ENCODE data around the gene MAMDC4.

MAMDC4 gene

DNA sequence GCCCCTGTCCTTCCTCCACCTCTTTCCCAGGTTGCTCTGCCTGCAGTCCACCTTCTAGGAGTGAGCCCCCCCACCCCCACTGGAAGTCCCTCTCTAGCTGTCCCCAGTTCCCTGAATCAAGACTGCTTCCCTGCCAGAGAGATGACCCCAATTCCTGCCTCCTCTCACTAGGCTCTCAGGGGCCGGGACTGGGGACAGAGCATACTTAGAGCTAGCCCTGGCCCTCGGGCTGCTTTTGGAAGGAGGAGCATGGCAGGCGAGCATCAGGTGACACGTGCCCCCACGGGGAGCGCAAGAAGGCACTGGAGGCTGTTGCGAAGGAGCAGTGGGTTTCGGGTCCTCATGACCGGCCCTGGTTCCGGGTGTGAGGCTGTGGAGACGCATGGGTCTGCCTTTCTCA lies 43.9 kb downstream of the MAMDC4 start:
- DNase-seq, result no peak

DNA sequence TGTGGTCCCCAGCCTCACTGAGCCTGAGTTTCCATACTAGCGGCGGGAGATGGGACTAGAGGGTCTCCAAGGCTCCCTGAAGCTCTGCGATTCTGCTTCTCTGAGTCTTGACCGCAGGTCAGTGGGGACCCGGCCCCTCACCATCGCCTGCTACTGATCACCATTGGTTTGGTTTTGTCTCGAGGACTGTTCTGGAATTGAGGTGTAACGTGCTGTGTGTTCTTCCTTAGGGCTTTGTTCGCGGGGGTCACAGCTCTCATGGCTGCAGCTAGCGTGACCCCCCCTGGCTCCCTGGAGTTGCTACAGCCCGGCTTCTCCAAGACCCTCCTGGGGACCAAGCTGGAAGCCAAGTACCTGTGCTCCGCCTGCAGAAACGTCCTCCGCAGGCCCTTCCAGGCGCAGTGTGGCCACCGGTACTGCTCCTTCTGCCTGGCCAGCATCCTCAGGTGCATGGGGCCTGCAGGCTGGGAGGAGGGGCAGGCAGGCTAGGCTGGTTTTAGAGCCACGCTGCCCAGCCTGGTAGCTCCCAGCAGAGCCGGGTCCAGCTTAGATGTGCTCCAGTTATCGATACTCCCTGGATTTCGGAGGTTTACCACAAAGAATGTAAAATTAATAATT lies 46.4 kb downstream of the MAMDC4 start:
- no peak for DNase-seq

DNA sequence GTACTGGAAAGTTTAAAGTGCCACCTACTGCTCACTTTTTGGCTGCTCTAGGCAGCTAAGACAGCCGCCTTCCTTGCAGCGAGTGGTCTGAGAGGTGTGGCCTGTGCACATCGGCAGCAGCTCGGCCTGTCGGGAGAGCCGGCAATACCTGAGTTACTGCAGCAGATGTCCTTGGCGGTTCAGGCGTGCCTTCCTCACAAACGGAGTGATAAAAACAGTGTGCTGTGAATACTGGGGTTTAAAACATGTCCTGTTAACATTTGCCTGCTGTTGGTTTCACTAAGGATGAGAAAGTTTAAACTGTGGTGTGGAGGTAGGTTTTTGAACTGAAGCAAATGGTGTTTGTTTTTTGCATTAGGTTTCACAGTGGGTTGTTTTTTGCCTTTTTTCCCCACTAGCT lies 47.0 kb downstream of the MAMDC4 start:
- DNase-seq, result no peak

DNA sequence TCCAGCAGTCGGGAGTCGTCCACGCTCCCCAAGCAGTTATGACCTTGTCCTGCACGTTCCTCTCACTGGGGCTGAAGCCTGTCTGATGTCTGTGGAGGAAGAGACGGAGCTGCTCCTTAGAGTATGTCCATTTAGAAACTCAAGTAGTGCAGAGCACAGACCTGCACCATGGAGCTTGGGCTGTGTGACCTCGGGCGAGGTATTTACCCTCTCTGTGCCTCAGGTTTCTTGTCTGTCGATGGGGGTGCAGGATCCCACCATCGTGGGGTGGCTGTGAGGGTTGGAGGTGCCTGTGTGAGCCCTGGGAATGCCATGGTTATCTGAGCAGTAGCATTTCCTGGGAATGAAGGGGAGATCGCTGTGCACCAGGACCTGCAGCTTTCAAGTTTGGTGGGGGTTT lies 48.4 kb downstream of the MAMDC4 start:
- DNase-seq, result no peak

DNA sequence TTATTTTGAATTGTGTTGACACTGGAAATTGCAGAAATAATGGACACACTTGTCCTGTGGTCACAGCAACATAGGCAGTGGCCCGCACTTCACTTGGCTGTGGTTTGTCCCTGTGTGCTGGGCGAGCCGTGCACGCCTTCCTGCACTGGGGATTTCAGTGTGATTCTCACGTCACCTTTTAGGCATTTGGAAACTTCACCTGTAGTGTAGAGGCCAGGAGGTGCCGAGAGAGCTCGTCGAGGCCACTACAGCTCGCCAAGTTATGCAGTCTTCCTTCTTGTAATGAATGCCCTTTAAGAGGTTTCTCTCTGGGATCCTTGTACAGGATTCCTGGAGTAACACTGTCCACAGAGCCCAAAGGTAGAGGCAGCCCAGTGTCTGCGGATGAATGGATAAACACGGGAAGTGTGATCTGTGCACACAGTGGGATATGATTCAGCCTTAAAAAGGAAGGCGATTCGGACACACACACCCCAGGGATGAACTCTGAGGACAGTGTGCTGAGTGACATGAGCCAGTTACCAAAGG lies 48.9 kb downstream of the MAMDC4 start:
- DNase-seq, result no peak

DNA sequence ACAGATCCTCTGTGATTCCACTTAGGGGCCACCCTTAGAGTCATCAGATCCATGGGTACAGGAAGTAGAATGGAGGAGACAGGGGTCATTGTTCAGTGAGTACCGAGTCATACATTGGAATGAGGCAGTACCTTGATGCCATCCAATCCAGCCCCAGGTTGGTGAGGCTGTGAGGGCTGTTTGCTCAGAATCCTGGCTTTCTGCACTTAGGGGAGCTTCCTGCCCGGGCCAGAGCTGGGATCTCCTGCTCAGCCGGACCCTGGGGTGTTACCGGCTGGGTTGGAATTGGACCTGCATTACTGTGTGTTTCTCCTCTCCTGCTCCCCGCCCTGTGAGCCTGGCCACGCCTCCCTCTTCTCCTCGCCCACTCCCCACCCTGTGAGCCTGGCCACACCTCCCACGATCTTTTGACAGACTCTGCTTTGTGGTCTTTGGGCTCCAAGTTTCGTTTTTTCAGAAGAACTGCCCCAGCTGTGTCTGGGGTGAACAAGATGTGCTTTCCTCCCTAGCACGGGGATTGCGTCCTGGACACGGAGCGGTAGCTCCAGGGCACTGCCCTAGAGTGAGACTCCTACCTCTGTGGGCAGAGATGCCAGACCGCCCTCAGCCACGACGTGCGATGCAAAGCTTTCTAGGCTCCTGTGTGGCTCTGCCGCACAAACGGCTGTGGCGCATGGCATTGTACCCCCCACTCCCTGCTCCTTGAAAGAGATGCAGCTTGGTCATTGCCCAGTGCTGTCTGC lies 49.5 kb downstream of the MAMDC4 start:
- DNase-seq, result peak; percentile 65

DNA sequence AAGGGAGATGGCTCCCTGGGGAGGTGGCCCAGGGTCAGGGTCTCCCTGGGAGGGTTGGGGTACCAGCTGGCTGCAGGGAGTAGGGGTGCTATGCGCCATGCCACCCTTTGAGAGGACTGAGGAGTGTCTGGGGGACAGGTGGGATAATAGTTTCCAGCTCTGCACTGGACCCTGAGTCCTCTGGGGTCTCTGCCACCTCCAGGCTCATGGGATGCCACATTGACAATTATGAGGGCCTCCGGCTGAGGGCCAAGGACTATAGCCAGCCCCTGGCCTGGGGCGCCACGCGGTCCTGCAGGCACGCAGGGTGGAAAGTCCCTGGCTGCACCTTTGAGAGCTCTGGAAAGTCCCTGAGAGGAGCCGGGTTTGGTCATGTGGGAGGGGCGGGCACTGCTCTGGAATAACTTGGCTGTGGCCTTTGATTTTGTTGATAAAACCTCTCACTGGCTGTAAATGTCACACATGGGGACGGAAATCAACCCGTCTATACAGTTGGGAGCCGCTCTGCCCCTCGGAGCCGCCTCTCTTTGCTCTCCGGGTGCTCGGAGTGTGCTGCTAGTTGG lies 50.2 kb downstream of the MAMDC4 start:
- DNase-seq, result peak; percentile 62

DNA sequence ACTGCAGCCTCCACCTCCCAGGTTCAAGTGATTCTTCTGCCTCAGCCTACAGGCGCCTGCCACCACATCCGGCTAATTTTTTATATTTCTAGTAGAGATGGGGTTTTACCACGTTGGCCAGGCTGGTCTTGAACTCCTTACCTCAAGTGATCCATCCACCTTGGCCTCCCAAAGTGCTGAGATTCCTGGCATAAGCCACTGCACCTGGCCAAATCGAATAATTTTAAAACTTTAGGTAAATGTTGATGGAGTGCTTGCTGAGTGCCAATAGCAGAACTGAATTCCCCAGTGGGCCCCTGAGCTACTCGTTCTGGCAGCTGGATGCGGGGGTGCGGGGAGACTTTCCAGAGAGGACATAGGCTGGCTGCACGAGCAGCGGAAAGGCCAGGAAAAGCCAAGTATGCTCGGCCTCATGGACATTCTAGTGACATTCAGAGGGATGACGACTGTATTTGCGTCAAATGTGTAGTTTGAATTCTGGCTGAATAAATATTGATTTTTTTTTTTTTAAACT lies 51.0 kb downstream of the MAMDC4 start:
- DNase-seq, result no peak

DNA sequence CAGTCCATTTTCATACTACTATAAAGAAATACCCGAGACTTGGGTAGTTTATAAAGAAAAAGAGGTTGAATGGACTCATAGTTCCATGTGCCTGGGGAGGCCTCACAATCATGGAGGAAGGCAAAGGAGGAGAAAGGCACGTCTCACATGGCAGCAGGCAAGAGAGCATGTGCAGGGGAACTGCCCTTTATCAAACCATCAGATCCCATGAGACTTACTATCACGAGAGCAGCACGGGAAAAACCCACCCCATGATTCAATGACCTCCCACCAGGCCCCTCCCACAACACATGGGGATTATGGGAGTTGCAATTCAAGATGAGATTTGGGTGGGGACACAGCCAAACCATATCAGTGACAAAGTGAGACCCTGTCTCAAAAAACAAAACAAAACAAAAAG lies 54.1 kb downstream of the MAMDC4 start:
- no peak for DNase-seq

DNA sequence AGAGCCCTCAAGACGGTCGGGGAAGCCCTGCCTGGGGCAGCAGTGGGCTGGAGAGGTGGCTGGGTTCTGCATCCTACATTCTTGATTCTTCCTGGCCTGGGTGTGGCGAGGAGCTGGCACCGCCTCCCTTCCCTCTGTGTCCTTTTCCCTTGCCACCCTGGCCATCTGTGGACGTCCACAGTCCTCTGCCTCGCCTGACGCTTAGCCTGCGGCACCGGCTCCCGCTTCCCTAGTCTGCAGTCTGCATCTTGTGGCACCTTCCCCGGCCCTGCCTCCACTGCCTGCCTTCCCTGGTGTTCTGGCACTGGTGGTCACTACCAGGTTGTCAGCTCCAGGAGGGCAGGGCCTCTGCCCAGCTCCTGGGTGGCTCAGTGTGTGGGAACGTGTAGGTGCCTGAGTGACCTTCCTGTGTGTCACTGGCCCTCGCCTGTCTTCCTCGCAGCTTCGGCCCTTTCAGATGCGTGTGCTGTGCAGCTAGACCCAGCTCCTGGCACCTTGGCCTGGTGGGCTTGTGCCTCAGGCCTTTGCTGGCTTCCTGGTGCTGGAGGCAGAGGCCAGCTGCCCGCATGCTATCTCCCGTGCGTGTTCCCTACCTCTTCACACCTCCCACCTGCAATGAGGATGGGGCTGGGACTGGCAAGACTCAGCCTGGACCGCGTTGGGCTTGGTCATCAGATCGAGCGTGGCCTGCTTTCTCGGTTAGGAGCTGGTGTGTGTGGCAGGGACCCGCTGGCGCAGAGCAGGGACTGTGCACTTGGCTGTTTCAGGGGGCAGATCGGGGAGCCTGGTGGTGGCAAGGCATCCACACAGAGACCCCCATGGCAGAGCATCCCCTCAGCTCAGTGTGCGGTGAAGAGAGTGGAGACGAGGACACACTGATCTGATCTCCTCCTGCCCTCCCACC lies 55.1 kb downstream of the MAMDC4 start:
- DNase-seq, result no peak

Data from suppressor macrophage treated with lipopolysaccharide for 4 hours (primary cell).